GM21825 (cell line): Measurements from ENCODE around the gene FAM83E.
A peak's percentile ranks its signal among the peaks of the same experiment; 100 is the strongest.
"Not testable (repeated sequence)": the region's sequence is repeated elsewhere in the genome, so short reads cannot be mapped to it uniquely, and the experiment has no call there.

Experiments used
- ATAC-seq: cut with Tn5 transposase; IDR thresholded peaks from one replicate; pipeline ENCODE4 v1.9.1; 2021; ENCODE audit warnings: mild to moderate bottlenecking, moderate library complexity; ENCODE audit not compliant: unreplicated experiment

FAM83E gene

GRCh38 chr19:48641850-48642249, 27.0 kb upstream of the FAM83E start:
- no peak for ATAC-seq

- ATAC-seq = no peak
Observed at GRCh38 chr19:48639483-48640375, 24.9 kb upstream of the FAM83E start.

GRCh38 chr19:48638831-48639381, 24.0 kb upstream of the FAM83E start:
- no peak for ATAC-seq

GRCh38 chr19:48637948-48638830, 23.3 kb upstream of the FAM83E start:
- ATAC-seq = peak; percentile 5

GRCh38 chr19:48637449-48637947, 22.6 kb upstream of the FAM83E start:
- peak; percentile 59 for ATAC-seq

GRCh38 chr19:48636859-48637448, 22.1 kb upstream of the FAM83E start, which contains the start of gene DBP:
Gene DBP (minus strand): TSS chr19:48637379. CDS start chr19:48636994, 385 bp downstream.
- ATAC-seq = no peak

GRCh38 chr19:48635966-48636858, 21.3 kb upstream of the FAM83E start:
- ATAC-seq = no peak

- ATAC-seq = no peak
Observed at GRCh38 chr19:48635263-48635965, 20.5 kb upstream of the FAM83E start.

GRCh38 chr19:48634424-48635262, 19.8 kb upstream of the FAM83E start:
- peak; percentile 34 for ATAC-seq

GRCh38 chr19:48634036-48634342, 19.1 kb upstream of the FAM83E start:
- ATAC-seq = no peak

GRCh38 chr19:48633148-48634035, 18.5 kb upstream of the FAM83E start:
- ATAC-seq = no peak

GRCh38 chr19:48632692-48633147, 17.8 kb upstream of the FAM83E start:
- ATAC-seq = no peak

GRCh38 chr19:48632286-48632685, 17.4 kb upstream of the FAM83E start:
- not testable (repeated sequence) for ATAC-seq

GRCh38 chr19:48631225-48631624, 16.3 kb upstream of the FAM83E start:
- no peak for ATAC-seq

- no peak for ATAC-seq
Observed at GRCh38 chr19:48630296-48631063, 15.6 kb upstream of the FAM83E start.

GRCh38 chr19:48629599-48630295, 14.9 kb upstream of the FAM83E start:
- ATAC-seq = no peak
